Kidney (tissue), 14 donors: ENCODE data around the gene CFDP1. TPM values are rescaled to one million over a fixed set of nuclear protein-coding genes. Genes with fewer than 3 reads are reported as not detected.
A peak's percentile ranks its signal among the peaks of the same experiment; 100 is the strongest.

Experiments used
- DNase-seq, 5 donors: peaks; one replicate each; pipeline ENCODE4 v3.0.0-alpha.2; 2013 to 2020
- FAIRE-seq: peaks from 2 replicates; lab custom pipeline; 2012; peaks lifted over from hg19 to GRCh38; lab: Jason Lieb, UNC
- H3K27ac ChIP-seq, 2 donors: one replicate each; pipeline ENCODE4 v1.7.0; 2013; ENCODE audit warnings: low read depth in 2 of 2, low read length in 2 of 2, inconsistent platforms in 1 of 2
- H3K27me3 ChIP-seq: one replicate; pipeline ENCODE4 v1.7.1; 2013; ENCODE audit warnings: low read length, inconsistent platforms; ENCODE audit not compliant: control insufficient read depth, insufficient read depth
- H3K36me3 ChIP-seq, 3 donors: one replicate each; pipeline versions ENCODE4 v1.7.0 to v1.7.1; 2013; ENCODE audit warnings: low read length in 3 of 3, control low read depth in 1 of 3, inconsistent platforms in 1 of 3; ENCODE audit not compliant: insufficient read depth in 3 of 3, control insufficient read depth in 2 of 3
- H3K4me1 ChIP-seq, 3 donors: one replicate each; pipeline versions ENCODE4 v1.7.0 to v1.7.1; 2013; ENCODE audit warnings: low read length in 3 of 3, inconsistent platforms in 1 of 3, low read depth in 1 of 3; ENCODE audit not compliant: control insufficient read depth in 2 of 3, insufficient read depth in 2 of 3
- H3K4me3 ChIP-seq, 3 donors: one replicate each; pipeline versions ENCODE4 v1.7.0 to v1.8.1; 2013; ENCODE audit warnings: low read length in 3 of 3, control low read depth in 1 of 3, inconsistent platforms in 1 of 3
- H3K9ac ChIP-seq, 3 donors: one replicate each; pipeline versions ENCODE4 v1.7.0 to v1.7.1; 2013; ENCODE audit warnings: low read length in 3 of 3, control low read depth in 1 of 3, inconsistent platforms in 1 of 3
- H3K9me3 ChIP-seq, 3 donors: one replicate each; pipeline versions ENCODE4 v1.7.0 to v1.7.1; 2013; ENCODE audit warnings: low read length in 3 of 3, control low read depth in 1 of 3, inconsistent platforms in 1 of 3; ENCODE audit not compliant: control insufficient read depth in 2 of 3, insufficient read depth in 1 of 3
- CTCF ChIP-seq: IDR thresholded peaks from 3 replicates; pipeline ENCODE4 v1.5.1; 2012; ENCODE audit warnings: mild to moderate bottlenecking, moderate library complexity, borderline replicate concordance; ENCODE audit not compliant: insufficient read depth; ENCODE audit errors: extremely low read depth
- intact Hi-C: fragments of 100-400 bp; cut with DNase I; formaldehyde crosslinking; loops from one replicate; pipeline ENCODE4 v1.11.1; 2022
- polyA plus RNA-seq: library from polyadenylated mRNA; stranded (reverse); fragments of 350-450 nt; fragmentation: Illumina TruSeq; extraction: RNeasy Lipid Tissue Mini Kit (QIAGEN cat#74804); gene quantifications from one replicate; pipeline ENCODE4 v1.2.3, GENCODE V29; 2014; ENCODE audit warnings: low read depth, low replicate concordance; ENCODE audit not compliant: insufficient read depth
- total RNA-seq: library from RNA; stranded (reverse); fragmentation: NEBNext Ultra II Directional; extraction: Animal tissue kit (Norgen Biotek cat#: 25700); gene quantifications from one replicate; pipeline ENCODE4 v1.2.1, GENCODE V29; 2021
- donor health status: control.
- donor health status: control.
- donor health status: control.
- donor health status: control.
- donor health status: control.
- donor health status: DM: yes; HTN: yes; CAD: no.
- donor health status: Normal renal cell carcinoma (clear cell type).

Gene CFDP1
- total and polyA plus RNA-seq, 2 donors from 2014 or later, result 53.5 to 148 TPM

- no peak for TF ChIP-seq CTCF
- Histone ChIP-seq H3K4me3 (no peak overlapping the region), H3K27ac (no peak overlapping the region), H3K9me3 (no peaks in the 10 kb centered on the region), H3K4me1 (peaks cover 0 to 2% (median 0%) of the 10 kb centered on the region in 3 donors), H3K27me3 (no peaks in the 10 kb centered on the region), H3K9ac (no peak overlapping the region), H3K36me3 (no peaks in the 10 kb centered on the region)
- intact Hi-C loops, result no loop called here
- no peak for FAIRE-seq
- peak in 4 of 5 donors; percentile 62 to 88 (median 70) for DNase-seq
Measured at GRCh38 chr16:75317101-75317522, 116.2 kb downstream of the CFDP1 start.

GRCh38 chr16:75315539-75316306 lies 117.6 kb downstream of the CFDP1 start:
- H3K27ac ChIP-seq, result no peak overlapping the region
- intact Hi-C loops, result no loop called here
- DNase-seq, result no peak
- H3K9ac ChIP-seq, result no peak overlapping the region
- H3K4me1 ChIP-seq, result peaks cover 0 to 2% (median 0%) of the 10 kb centered on the region in 3 donors
- H3K27me3 ChIP-seq, result no peaks in the 10 kb centered on the region
- H3K36me3 ChIP-seq, result no peaks in the 10 kb centered on the region
- FAIRE-seq, result no peak
- TF ChIP-seq CTCF, result no peak
- H3K4me3 ChIP-seq, result no peak overlapping the region
- no peaks in the 10 kb centered on the region for H3K9me3 ChIP-seq

GRCh38 chr16:75312875-75313274 lies 120.4 kb downstream of the CFDP1 start:
- FAIRE-seq (no peak), DNase-seq (no peak)

More at GRCh38 chr16:75312875-75313274, 120.4 kb downstream of the CFDP1 start:
- no peak for TF ChIP-seq CTCF
- Histone ChIP-seq H3K4me3 (no peak overlapping the region), H3K9ac (no peak overlapping the region), H3K4me1 (peaks cover 0 to 2% (median 0%) of the 10 kb centered on the region in 3 donors), H3K9me3 (no peaks in the 10 kb centered on the region), H3K27me3 (no peaks in the 10 kb centered on the region), H3K36me3 (no peaks in the 10 kb centered on the region), H3K27ac (no peak overlapping the region)
- intact Hi-C loops, result no loop called here
